T-helper 2 cell treated with Interferon-gamma antibody and Interleukin-4, amounts not matched to agents 5 μg/mL and 100 μg/mL, for 36 hours (primary cell): ENCODE results near the gene ANAPC1.

Experiments used
- DNase-seq: peaks from one replicate; pipeline ENCODE4 v3.0.0; 2021; ENCODE audit warnings: low spot score
- H3K27ac Mint-ChIP-seq: one replicate; pipeline ENCODE4 v1.8.0; 2021; ENCODE audit warnings: mild to moderate bottlenecking, mixed read lengths
- H3K27me3 Mint-ChIP-seq: one replicate; pipeline ENCODE4 v1.8.0; 2021; ENCODE audit warnings: low read depth, mixed read lengths
- H3K36me3 Mint-ChIP-seq: one replicate; pipeline ENCODE4 v1.8.0; 2021; ENCODE audit warnings: low read depth, mixed read lengths
- H3K4me1 Mint-ChIP-seq: one replicate; pipeline ENCODE4 v1.8.0; 2021; ENCODE audit warnings: low read depth, mixed read lengths
- H3K4me3 Mint-ChIP-seq: one replicate; pipeline ENCODE4 v1.8.0; 2022; ENCODE audit warnings: mild to moderate bottlenecking, moderate library complexity, mixed read lengths
- H3K9me3 Mint-ChIP-seq: one replicate; pipeline ENCODE4 v1.8.0; 2021; ENCODE audit warnings: mixed read lengths

Gene ANAPC1, protein sequence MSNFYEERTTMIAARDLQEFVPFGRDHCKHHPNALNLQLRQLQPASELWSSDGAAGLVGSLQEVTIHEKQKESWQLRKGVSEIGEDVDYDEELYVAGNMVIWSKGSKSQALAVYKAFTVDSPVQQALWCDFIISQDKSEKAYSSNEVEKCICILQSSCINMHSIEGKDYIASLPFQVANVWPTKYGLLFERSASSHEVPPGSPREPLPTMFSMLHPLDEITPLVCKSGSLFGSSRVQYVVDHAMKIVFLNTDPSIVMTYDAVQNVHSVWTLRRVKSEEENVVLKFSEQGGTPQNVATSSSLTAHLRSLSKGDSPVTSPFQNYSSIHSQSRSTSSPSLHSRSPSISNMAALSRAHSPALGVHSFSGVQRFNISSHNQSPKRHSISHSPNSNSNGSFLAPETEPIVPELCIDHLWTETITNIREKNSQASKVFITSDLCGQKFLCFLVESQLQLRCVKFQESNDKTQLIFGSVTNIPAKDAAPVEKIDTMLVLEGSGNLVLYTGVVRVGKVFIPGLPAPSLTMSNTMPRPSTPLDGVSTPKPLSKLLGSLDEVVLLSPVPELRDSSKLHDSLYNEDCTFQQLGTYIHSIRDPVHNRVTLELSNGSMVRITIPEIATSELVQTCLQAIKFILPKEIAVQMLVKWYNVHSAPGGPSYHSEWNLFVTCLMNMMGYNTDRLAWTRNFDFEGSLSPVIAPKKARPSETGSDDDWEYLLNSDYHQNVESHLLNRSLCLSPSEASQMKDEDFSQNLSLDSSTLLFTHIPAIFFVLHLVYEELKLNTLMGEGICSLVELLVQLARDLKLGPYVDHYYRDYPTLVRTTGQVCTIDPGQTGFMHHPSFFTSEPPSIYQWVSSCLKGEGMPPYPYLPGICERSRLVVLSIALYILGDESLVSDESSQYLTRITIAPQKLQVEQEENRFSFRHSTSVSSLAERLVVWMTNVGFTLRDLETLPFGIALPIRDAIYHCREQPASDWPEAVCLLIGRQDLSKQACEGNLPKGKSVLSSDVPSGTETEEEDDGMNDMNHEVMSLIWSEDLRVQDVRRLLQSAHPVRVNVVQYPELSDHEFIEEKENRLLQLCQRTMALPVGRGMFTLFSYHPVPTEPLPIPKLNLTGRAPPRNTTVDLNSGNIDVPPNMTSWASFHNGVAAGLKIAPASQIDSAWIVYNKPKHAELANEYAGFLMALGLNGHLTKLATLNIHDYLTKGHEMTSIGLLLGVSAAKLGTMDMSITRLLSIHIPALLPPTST (N-terminal part only)

DNA sequence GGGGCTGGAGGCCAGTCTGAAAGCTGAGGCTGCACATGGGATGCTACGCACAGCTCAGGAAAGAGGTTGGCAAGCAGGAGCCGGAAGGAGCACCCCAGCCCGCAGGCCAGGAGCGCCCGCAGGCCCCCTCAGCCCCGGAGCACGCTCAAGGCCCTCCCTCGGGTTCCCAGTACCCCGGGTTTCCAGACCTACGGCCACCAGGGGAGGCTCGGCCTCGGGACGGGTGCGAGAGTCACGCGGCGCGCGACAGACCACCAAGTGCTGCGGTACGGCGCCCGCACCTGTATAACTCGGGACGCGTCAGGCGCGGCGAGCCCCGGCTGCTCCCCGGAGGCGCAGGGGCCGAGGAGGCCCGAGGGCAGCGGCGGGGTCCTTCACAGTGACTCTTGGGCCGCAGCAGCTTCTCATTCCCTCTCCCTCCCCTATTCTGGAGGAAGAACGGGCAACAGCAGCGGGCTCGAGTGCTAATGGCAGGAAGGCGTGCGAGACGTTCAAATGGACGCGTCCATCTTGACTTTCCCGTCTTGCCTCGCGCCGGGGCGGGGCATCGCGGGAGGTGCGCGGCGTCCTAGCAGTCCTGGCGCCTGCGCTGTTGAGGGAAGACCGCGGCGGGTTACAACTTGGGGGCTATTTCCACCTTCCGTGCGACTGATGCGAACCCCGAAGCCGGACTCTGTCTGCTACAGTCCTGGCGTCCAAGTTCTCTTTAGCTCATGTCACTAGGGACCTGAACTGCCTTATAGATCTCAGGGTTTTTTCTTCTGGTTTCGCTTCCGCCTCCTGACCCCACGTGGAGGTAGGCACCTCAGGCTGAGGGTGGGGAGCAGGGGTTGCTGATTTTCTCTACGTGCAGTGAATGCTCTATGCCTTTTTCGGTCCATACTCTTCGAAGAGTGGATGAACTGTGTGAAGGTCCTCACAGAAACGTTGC is at the start of gene ANAPC1:
TSS of gene ANAPC1 (minus strand) at position 533 of the 931 bp plus-strand sequence. CDS start 3,368 bp downstream, outside the sequence.
- Mint-ChIP-seq H3K4me3 (peak within 1 kb of the TSS; percentile 96), H3K4me1 (peaks cover 14% of the 10 kb centered on the region), H3K36me3 (peaks cover 15% of the 10 kb centered on the region), H3K27ac (peak within 1 kb of the TSS; percentile 97), H3K27me3 (no peaks in the 10 kb centered on the region), H3K9me3 (no peaks in the 10 kb centered on the region)
- peak; percentile 87 for DNase-seq

DNA sequence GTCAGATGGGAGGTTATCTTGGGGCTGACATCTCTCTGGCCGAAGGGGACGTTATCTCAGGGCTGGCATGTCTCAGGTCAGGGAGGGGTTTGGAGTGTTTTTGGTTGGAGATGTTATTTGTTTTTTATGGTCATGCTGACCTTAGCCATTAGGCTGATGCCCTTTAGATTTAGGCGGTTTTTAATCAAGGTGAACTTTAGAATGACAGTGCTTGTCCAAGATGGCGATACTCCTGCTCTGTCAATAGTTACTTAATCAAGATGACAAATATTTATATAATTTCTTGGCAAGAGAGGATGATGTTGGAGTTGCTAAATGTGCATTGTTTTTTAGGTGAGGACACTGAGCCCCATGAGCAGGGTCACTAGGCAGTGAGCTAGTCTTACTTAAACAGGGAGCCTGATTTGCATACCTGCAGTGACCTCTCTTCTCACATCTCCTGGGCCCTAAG is 48.9 kb upstream of the ANAPC1 start:
- no peak overlapping the region for H3K27ac Mint-ChIP-seq
- no peak for DNase-seq
- peaks cover 7% of the 10 kb centered on the region for H3K4me1 Mint-ChIP-seq
- H3K4me3 Mint-ChIP-seq = no peak overlapping the region
- no peaks in the 10 kb centered on the region for H3K9me3 Mint-ChIP-seq
- no peaks in the 10 kb centered on the region for H3K36me3 Mint-ChIP-seq
- H3K27me3 Mint-ChIP-seq = peaks cover 10% of the 10 kb centered on the region

DNA sequence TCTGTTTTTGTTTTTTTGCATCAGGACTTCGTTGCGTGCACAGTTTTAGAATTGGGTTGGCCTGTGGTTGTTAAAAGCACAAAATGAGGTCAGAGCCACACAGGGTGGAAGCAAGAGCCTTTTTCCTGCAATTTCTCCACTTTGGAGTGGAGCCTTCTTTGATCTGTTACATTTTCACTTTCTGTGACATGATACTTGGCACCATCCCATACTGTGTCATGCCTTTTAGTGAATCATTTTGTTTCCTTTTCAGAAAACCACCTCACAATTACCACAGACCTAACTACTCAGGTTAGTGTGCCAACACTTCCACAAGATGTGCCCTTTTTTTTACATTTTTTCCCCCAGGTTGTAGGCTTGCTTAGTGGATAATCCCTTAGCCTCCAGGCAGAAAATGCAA is 46.9 kb upstream of the ANAPC1 start:
- Mint-ChIP-seq H3K4me1 (peaks cover 7% of the 10 kb centered on the region), H3K27me3 (peaks cover 10% of the 10 kb centered on the region), H3K36me3 (no peaks in the 10 kb centered on the region), H3K9me3 (no peaks in the 10 kb centered on the region), H3K4me3 (no peak overlapping the region), H3K27ac (peak overlapping the region; percentile 3)
- no peak for DNase-seq

DNA sequence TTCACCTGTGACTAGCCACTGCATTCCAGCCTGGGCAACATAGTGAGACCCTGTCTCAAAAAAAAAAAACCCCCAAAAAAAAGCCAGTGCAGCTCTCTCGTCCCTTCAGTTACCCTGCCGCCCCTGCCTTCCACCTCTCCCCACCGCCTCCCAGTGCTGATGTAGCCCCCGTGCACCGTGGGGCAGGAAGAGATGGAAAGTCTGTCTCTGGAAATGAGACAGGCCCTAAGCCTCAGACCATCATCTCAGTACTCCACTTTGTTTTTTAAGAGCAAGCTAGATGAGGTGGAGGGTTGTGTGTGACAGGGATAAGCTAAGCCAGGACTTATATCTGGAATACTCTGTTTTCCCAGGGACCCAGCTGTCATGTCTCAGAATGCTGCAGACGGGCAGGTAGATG is 46.4 kb upstream of the ANAPC1 start:
- H3K9me3 Mint-ChIP-seq = no peaks in the 10 kb centered on the region
- no peak for DNase-seq
- no peak overlapping the region for H3K4me3 Mint-ChIP-seq
- H3K27ac Mint-ChIP-seq = no peak overlapping the region
- peaks cover 10% of the 10 kb centered on the region for H3K27me3 Mint-ChIP-seq
- H3K36me3 Mint-ChIP-seq = no peaks in the 10 kb centered on the region
- H3K4me1 Mint-ChIP-seq = peaks cover 7% of the 10 kb centered on the region

DNA sequence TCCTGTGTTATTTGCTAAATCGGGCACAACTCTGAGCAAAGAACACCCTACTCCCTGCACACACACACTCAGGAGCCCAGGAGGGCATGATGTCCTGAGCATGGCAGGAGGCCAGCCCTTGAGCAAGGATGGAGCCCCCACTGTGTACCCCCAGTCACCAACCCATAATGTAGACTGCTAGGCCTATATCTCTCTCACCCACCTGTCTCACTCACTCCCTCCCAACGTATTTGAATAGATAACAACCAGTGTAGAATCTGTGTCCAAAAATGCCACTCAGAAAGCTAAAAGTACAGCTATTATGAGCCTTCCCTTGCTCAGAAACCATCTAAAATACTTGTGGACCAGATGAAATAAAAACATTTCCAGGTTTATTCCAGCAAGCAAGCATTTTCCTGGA is 43.7 kb upstream of the ANAPC1 start:
- Mint-ChIP-seq H3K27ac (no peak overlapping the region), H3K27me3 (peaks cover 7% of the 10 kb centered on the region), H3K4me3 (no peak overlapping the region)

DNA sequence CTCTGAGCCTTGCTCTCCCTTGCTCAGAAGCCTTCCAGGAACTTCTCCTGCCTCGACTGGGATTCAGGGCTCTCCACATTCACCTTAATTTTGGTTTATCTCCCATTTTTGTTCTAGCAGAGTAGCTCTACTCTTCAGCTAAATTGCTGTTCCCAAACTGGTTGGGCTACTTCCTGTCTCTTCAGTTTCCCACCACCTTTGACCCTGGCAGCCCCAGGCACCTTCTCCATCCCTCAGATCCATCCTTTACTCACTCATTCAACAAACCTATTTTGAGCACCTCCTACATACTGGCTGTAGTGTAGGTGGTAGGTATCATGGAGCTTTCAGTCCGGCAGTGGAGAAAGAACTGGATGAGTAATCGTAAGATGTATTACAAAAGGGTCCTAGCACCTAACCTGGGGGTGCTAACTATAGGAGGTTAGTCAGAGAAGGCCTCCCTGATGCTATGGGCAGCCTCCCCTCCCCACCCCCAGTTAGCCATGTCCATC is 40.7 kb upstream of the ANAPC1 start:
- Mint-ChIP-seq H3K4me3 (no peak overlapping the region), H3K27me3 (peaks cover 4% of the 10 kb centered on the region), H3K4me1 (no peaks in the 10 kb centered on the region), H3K9me3 (no peaks in the 10 kb centered on the region), H3K36me3 (no peaks in the 10 kb centered on the region), H3K27ac (no peak overlapping the region)
- DNase-seq = no peak

More for the DNA sequence above, 43.7 kb upstream of the ANAPC1 start:
- Mint-ChIP-seq H3K9me3 (no peaks in the 10 kb centered on the region), H3K4me1 (peaks cover 7% of the 10 kb centered on the region), H3K36me3 (no peaks in the 10 kb centered on the region)
- no peak for DNase-seq

DNA sequence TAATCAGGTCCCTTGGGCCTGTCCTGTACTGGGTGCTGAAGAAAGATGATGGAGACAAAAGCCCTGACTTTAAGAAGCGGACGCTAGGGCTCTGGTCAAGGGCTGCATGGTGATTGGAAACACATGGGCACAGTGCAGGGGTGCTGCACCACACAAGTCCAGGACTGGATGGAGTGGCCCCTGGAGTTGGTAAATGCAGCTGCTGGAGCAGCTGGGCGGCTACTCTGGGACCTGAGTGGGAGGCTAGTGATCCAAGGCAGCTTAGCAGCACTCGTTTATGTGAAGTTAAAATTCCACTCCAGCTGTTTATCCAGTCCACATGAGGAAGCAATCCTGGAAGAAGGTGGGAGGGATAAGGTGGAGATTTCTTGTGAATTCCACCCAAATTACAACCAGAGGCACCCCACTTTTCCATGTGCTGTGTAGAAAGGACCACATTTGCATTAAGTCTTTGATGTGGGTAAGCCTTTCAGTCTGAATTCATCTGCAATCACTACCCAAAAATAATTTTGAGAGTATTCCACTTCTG is 39.3 kb upstream of the ANAPC1 start:
- no peaks in the 10 kb centered on the region for H3K9me3 Mint-ChIP-seq

DNA sequence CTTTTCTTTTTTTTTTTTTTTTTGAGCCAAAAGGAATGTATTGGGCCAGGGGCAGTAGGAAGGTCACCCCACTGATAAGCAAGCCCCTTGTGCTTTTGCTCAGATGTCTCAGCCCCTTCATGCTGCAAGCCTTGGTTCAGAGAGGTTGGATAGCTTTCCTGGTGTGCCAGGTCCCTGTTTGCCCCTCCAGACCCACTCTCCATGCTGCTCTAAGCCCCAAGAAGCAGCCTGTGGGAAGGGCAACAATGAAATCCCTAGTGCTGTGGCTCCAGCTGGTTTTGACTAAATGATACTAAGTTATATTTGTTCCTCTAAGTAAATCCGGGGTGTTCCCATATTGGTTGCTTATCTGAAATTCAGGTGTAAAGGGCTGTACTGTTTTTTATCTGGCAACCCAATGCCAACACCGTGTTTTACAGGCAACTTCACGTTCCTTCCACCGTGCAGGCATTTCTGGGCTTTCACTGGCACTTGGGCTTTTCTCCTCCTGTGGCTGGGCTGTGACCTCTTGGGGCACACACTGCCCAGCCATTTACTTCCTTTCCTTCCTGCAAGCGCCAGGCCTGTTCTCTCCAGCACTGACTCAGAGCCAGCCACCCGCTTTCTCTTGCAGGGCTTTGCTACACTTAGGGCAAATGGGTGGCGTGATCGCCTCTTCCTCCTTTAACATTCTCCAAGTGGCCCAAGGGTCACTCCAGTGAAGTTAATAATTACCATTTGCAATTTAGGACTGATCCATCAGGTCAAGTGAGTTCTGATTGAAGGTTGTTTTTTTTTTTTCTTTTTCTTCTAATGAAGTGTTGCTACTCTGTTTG is 36.0 kb upstream of the ANAPC1 start:
- H3K36me3 Mint-ChIP-seq = no peaks in the 10 kb centered on the region
- H3K4me3 Mint-ChIP-seq = no peak overlapping the region
- H3K27me3 Mint-ChIP-seq = peaks cover 6% of the 10 kb centered on the region

More for the DNA sequence above, 39.3 kb upstream of the ANAPC1 start:
- Mint-ChIP-seq H3K27me3 (peaks cover 4% of the 10 kb centered on the region), H3K4me1 (no peaks in the 10 kb centered on the region), H3K36me3 (no peaks in the 10 kb centered on the region), H3K27ac (no peak overlapping the region), H3K4me3 (no peak overlapping the region)
- no peak for DNase-seq

DNA sequence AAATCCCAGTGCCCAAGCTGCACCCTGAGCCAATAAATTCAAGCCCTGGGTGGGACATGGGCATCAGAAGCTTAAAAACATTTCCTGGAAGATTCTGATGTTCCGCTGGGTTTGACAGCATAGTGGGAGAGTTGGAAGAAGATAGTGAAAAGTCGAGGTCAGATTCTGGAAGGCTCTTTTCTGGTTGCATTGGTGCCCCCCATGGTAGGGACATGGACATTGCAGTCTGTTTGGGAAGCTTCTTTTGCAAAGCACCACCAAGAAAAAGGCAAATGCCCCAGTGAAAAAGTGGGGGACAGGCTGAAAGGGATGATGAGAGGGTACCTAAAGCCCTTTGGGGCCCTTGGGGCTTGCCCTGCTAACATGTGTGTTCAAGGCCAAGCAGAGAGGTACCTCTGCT is 35.4 kb upstream of the ANAPC1 start:
- no peak for DNase-seq
- Mint-ChIP-seq H3K27ac (no peak overlapping the region), H3K9me3 (no peaks in the 10 kb centered on the region), H3K4me3 (no peak overlapping the region), H3K36me3 (no peaks in the 10 kb centered on the region), H3K4me1 (no peaks in the 10 kb centered on the region), H3K27me3 (peaks cover 7% of the 10 kb centered on the region)

More for the DNA sequence above, 36.0 kb upstream of the ANAPC1 start:
- H3K9me3 Mint-ChIP-seq = no peaks in the 10 kb centered on the region
- no peak for DNase-seq
- no peaks in the 10 kb centered on the region for H3K4me1 Mint-ChIP-seq
- no peak overlapping the region for H3K27ac Mint-ChIP-seq

DNA sequence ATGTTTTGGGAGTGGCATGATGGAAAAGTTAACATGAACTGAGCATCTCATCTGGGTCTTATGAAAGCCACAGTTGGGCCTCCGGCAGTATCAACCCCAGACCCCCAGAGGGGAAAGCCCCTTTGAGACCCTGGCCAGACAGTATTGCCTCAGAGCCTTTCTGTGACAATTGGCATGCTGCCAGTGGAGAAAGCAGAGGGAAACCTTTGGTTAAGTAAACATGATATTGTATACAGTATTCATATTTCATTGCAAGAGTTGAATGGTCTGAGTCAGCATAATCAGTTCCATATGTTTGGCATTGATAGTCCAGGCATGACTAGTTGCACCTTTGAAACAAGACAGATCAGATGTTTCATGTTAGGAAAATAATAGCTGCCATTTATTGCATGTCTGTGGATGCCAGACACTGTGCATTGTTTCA is 34.4 kb upstream of the ANAPC1 start:
- Mint-ChIP-seq H3K4me1 (no peaks in the 10 kb centered on the region), H3K27me3 (peaks cover 7% of the 10 kb centered on the region), H3K27ac (no peak overlapping the region), H3K9me3 (no peaks in the 10 kb centered on the region), H3K4me3 (no peak overlapping the region), H3K36me3 (no peaks in the 10 kb centered on the region)
- no peak for DNase-seq

DNA sequence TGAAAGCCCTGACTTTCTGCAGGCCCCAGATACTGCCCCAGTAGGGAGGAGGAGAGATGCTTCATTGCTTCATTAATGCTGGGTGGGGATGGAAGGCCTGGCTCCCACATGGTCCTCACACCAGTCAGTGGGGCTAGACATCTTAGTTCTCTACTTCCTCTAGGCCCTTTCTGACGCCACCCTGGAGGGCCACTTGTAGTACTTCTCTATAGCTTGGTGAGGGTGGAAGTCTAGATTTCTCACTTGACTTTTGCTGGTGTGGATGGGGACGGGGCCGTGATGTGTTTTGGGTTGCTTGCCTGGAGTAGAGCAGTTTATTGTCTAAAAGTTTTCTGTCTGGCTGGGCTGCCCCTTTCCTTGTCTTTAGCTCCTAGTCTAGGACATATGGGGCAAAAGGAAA is 33.1 kb upstream of the ANAPC1 start:
- no peaks in the 10 kb centered on the region for H3K9me3 Mint-ChIP-seq
- H3K4me1 Mint-ChIP-seq = no peaks in the 10 kb centered on the region
- no peak for DNase-seq
- no peak overlapping the region for H3K4me3 Mint-ChIP-seq
- peaks cover 3% of the 10 kb centered on the region for H3K27me3 Mint-ChIP-seq
- no peaks in the 10 kb centered on the region for H3K36me3 Mint-ChIP-seq
- no peak overlapping the region for H3K27ac Mint-ChIP-seq

DNA sequence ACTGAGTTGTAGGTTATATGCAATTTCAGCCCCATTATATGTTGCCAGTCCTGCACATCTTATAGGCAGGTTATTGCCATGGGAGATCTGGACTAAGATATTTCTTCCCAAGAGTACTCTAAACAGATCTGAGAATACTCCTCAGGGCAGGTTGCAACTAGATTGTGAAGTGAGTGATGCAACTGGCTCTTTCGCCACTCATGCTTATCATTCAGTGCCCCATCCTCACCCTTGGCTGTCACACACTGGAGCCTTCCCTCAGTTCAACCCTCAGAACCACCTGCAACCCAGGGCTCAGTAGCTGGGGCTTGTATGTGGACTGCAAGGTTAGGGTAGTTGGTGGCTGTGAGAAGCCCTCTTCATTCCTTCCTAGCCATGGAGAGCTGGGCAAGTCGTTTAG is 28.6 kb upstream of the ANAPC1 start:
- H3K36me3 Mint-ChIP-seq = no peaks in the 10 kb centered on the region
- H3K4me3 Mint-ChIP-seq = no peak overlapping the region
- no peaks in the 10 kb centered on the region for H3K9me3 Mint-ChIP-seq
- no peaks in the 10 kb centered on the region for H3K4me1 Mint-ChIP-seq
- no peak overlapping the region for H3K27ac Mint-ChIP-seq
- no peak for DNase-seq
- peaks cover 3% of the 10 kb centered on the region for H3K27me3 Mint-ChIP-seq
